Fibroblast of mammary gland (primary cell): ENCODE data around the gene GALNT14.

Experiments
- DNase-seq: peaks from one replicate; pipeline ENCODE4 v3.0.0-alpha.2; 2010; ENCODE audit warnings: low read depth
- H3K4me3 ChIP-seq: 2 replicates; pipeline ENCODE4 v1.5.1; 2011; ENCODE audit warnings: low read depth, mild to moderate bottlenecking, low read length, moderate library complexity; ENCODE audit not compliant: control insufficient read depth
- TF ChIP-seq, protein P1 (sequence below): conservative IDR thresholded peaks from 2 replicates; pipeline ENCODE4 v1.5.1; 2011; ENCODE audit warnings: low read depth, low read length, inconsistent platforms; ENCODE audit not compliant: control insufficient read depth, insufficient read depth

GALNT14 gene

DNA sequence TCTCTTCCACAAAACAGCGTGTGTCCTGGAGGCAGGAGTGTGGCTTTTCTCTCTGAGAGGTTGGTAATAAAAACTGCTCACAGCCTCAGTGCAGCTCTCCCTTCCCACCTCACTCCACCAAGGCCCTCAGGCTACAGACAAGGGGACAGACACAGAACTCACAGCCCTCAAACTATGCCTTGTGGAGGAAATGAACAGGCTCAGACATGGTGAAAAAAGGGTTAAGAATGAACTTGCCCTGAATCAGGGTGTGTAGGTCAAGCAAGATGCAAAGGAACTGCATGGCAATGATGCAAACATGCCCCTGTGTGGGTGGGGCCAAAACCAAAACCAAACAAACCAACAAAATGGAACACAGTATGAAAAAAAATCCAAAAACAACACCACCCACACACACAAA lies 125.8 kb downstream of the GALNT14 start:
- no peak for DNase-seq
- no peak overlapping the region for H3K4me3 ChIP-seq
- TF ChIP-seq, protein P1, sequence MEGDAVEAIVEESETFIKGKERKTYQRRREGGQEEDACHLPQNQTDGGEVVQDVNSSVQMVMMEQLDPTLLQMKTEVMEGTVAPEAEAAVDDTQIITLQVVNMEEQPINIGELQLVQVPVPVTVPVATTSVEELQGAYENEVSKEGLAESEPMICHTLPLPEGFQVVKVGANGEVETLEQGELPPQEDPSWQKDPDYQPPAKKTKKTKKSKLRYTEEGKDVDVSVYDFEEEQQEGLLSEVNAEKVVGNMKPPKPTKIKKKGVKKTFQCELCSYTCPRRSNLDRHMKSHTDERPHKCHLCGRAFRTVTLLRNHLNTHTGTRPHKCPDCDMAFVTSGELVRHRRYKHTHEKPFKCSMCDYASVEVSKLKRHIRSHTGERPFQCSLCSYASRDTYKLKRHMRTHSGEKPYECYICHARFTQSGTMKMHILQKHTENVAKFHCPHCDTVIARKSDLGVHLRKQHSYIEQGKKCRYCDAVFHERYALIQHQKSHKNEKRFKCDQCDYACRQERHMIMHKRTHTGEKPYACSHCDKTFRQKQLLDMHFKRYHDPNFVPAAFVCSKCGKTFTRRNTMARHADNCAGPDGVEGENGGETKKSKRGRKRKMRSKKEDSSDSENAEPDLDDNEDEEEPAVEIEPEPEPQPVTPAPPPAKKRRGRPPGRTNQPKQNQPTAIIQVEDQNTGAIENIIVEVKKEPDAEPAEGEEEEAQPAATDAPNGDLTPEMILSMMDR = no peak

DNA sequence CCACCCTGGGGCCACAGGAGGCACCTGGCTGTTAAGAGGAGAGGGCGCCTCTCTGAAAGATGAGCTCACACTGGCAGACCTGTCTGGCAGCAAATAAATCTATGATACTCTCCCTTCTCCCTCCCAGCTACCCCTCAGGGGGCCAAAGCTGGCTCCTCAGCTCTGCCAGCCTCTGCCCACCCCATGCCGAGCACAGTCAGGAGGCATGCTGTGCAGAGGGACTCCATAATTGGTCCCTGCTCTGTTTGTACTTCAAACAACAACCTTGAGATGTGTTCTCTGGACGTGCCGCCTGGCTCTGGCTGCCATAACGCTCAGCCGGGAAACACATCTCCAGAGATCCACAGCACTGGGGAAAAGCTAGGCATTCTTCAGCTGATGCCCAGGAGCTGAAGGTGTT lies 126.7 kb downstream of the GALNT14 start:
- H3K4me3 ChIP-seq = no peak overlapping the region
- TF ChIP-seq, protein P1 = no peak
- no peak for DNase-seq

DNA sequence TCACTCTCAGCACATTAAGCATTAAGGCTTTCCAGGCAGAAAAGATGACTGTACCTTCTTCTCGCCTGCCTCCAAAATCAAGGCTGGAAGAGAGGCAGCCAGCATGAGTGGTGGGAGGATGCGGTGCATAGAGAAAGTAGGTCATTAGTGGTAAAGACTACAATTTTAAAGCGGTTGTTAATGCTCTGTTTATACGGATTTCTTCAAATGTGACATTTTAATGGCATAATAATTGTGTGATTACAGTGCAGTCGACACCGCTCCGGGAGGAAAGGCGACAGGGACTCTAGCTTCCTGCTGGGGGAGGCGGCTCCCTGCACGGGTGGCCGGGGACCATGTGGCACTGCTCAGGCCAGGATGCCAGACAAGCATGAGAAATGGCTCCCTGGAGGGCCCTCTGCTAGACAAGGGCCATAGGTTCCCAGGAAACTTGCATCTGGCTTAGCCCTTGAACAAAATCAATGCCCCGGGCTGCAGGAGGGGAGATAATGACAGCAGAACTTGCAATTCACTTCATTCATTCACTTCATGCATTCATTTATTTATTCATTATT lies 129.6 kb downstream of the GALNT14 start:
- TF ChIP-seq, protein P1 = no peak
- H3K4me3 ChIP-seq = no peak overlapping the region
- DNase-seq = no peak

DNA sequence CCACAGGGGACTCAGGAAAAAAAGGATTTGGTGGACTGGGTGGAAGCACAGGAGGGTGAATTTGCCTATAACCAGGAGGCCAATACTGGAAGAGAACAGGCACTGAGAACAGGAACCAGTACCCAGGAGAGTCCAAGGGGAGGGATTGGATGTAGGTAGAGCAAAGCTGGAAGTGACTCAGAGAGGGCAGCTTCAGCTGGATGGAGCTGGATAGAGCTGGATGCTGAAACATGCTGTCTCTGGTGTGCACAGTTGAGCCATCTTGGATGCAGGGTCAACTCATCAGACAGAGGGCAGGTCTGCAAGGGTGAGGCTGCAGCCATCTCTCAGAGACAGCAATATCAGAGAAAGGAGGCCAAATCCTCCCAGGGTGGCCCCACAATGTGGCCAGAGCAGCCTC lies 134.0 kb downstream of the GALNT14 start:
- TF ChIP-seq, protein P1 = no peak
- no peak overlapping the region for H3K4me3 ChIP-seq
- DNase-seq = peak; percentile 2

DNA sequence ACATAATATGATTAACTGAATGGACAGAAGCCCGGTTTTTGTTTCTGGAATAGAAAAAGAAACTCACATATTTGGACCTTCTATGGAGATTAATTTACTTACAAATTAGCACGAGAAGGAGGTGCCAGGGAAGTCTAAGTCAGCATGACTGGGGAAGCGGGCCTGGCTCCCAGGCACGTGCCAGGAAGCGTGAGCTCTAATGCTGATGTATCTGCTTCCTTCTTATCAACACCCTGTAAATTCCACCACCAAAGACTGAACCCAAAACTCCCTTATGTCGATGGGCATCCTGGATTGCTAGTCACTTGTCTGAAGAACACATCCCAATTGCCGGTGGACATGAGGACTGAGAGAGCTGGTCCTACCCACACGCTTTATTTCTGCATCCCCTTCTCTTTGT lies 134.5 kb downstream of the GALNT14 start:
- TF ChIP-seq, protein P1 = no peak
- DNase-seq = no peak
- H3K4me3 ChIP-seq = no peak overlapping the region

DNA sequence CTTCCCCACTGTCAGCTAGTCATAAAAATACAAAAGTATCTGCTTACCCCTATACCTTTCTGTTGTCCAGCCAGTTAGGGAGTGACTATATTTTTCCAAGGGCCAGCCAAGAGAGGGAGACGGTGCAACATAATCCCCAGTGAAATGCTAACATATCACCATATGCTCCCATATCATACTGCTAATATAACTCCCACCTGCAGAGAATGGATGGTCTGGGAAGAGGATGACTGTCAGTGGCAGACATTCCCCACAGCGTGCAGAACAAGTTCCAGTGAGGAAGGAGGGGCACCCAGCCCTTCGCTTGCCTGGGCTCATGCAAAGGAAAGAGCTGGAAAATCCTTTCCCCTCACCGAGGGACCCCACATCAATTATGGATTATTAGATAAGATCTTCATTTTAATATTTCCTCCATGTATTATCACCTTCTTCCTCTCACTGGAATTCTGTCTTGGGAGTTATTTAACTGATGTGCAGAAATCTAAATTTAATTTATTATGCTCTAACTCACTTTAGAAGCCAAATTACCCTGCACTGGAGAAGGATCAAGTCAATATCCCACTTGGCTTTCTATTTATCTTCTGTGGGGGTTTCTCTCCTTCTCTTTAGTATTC lies 135.6 kb downstream of the GALNT14 start:
- no peak for DNase-seq
- TF ChIP-seq, protein P1 = no peak
- H3K4me3 ChIP-seq = no peak overlapping the region

DNA sequence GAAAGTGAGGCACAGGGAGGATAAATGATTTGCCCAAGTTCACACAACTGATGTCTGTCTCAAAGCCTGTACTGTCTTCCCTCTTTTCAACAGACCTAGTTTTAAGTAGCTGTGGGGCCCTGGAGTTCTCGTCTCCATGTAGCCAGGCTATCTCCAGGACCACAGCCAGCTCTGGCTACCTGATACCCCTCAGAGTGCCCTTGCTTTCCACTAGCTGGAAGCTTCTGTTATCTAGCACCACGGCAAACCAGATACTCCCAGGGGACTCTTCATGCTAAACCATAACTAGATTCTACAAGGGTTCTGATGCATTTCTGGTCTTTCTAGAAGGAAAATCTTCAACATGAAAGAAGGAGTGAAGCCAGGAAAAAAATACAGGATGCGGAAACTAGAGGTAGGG lies 137.3 kb downstream of the GALNT14 start:
- no peak overlapping the region for H3K4me3 ChIP-seq
- DNase-seq = no peak
- TF ChIP-seq, protein P1 = no peak
